ENCODE data around the gene LTBP3. TPM values are rescaled to one million over a fixed set of nuclear protein-coding genes. Genes with fewer than 3 reads are reported as not detected.

The LTBP3 gene
- total and polyA plus RNA-seq, 12 donors, result 40.2 to 362 (median 221) TPM

DNA sequence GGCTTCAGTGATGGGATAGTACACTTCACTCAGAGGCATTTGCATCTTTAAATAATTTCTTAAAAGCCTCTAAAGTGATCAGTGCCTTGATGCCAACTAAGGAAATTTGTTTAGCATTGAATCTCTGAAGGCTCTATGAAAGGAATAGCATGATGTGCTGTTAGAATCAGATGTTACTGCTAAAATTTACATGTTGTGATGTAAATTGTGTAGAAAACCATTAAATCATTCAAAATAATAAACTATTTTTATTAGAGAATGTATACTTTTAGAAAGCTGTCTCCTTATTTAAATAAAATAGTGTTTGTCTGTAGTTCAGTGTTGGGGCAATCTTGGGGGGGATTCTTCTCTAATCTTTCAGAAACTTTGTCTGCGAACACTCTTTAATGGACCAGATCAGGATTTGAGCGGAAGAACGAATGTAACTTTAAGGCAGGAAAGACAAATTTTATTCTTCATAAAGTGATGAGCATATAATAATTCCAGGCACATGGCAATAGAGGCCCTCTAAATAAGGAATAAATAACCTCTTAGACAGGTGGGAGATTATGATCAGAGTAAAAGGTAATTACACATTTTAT is 54.7 kb downstream of the LTBP3 start:
- 0 to 1% (median 0%) methylated on average over 3 of the region's 3 CpGs for WGBS, 4 donors
- TF ChIP-seq POLR2A (IDR thresholded peaks at IDR 0.05), result peak in 1 of 2 donors; percentile 90
- TF ChIP-seq, protein P1, sequence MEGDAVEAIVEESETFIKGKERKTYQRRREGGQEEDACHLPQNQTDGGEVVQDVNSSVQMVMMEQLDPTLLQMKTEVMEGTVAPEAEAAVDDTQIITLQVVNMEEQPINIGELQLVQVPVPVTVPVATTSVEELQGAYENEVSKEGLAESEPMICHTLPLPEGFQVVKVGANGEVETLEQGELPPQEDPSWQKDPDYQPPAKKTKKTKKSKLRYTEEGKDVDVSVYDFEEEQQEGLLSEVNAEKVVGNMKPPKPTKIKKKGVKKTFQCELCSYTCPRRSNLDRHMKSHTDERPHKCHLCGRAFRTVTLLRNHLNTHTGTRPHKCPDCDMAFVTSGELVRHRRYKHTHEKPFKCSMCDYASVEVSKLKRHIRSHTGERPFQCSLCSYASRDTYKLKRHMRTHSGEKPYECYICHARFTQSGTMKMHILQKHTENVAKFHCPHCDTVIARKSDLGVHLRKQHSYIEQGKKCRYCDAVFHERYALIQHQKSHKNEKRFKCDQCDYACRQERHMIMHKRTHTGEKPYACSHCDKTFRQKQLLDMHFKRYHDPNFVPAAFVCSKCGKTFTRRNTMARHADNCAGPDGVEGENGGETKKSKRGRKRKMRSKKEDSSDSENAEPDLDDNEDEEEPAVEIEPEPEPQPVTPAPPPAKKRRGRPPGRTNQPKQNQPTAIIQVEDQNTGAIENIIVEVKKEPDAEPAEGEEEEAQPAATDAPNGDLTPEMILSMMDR (IDR thresholded peaks at IDR 0.05), result no peak
- Histone ChIP-seq H3K27me3 (no peaks in the 10 kb centered on the region), H3K4me3 (peak overlapping the region in 3 of 4 donors; percentile 69 to 88 (median 78)), H3K4me1 (replicated peaks in 1 of 2) (peaks cover 12 to 20% of the 10 kb centered on the region in 2 donors), H3K27ac (peak overlapping the region; percentile 93 to 99 (median 97)), H3K36me3 (replicated peaks in 1 of 2) (peaks cover 0 to 63% of the 10 kb centered on the region in 2 donors), H3K9me3 (replicated peaks in 1 of 3) (no peaks in the 10 kb centered on the region)
- intact Hi-C loops (cut with DNase I), result no loop called here
- peak in 2 of 7 donors; percentile 5 to 9 for DNase-seq

DNA sequence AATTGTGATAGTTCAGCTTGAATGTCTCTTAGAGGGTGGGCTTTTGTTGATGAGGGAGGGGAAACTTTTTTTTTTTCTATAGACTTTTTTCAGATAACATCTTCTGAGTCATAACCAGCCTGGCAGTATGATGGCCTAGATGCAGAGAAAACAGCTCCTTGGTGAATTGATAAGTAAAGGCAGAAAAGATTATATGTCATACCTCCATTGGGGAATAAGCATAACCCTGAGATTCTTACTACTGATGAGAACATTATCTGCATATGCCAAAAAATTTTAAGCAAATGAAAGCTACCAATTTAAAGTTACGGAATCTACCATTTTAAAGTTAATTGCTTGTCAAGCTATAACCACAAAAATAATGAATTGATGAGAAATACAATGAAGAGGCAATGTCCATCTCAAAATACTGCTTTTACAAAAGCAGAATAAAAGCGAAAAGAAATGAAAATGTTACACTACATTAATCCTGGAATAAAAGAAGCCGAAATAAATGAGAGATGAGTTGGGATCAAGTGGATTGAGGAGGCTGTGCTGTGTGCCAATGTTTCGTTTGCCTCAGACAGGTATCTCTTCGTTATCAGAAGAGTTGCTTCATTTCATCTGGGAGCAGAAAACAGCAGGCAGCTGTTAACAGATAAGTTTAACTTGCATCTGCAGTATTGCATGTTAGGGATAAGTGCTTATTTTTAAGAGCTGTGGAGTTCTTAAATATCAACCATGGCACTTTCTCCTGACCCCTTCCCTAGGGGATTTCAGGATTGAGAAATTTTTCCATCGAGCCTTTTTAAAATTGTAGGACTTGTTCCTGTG is 55.4 kb downstream of the LTBP3 start:
- WGBS, 4 donors, result 0 to 1% (median 0%) methylated on average over 6 of the region's 6 CpGs
- intact Hi-C loops (cut with DNase I), result no loop called here
- Histone ChIP-seq H3K4me3 (peak overlapping the region; percentile 29 to 88 (median 62)), H3K9me3 (replicated peaks in 1 of 3) (no peaks in the 10 kb centered on the region), H3K27ac (peak overlapping the region; percentile 93 to 99 (median 97)), H3K27me3 (no peaks in the 10 kb centered on the region), H3K4me1 (replicated peaks in 1 of 2) (peaks cover 12 to 20% of the 10 kb centered on the region in 2 donors), H3K36me3 (replicated peaks in 1 of 2) (peaks cover 0 to 63% of the 10 kb centered on the region in 2 donors)
- peak in 4 of 7 donors; percentile 25 to 58 (median 53) for DNase-seq
- peak; percentile 70 to 89 for TF ChIP-seq POLR2A (IDR thresholded peaks at IDR 0.05)
- TF ChIP-seq, protein P1 (IDR thresholded peaks at IDR 0.05), result no peak

DNA sequence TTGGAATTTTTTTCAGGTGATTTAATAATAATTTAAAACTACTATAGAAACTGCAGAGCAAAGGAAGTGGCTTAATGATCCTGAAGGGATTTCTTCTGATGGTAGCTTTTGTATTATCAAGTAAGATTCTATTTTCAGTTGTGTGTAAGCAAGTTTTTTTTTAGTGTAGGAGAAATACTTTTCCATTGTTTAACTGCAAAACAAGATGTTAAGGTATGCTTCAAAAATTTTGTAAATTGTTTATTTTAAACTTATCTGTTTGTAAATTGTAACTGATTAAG is 55.9 kb downstream of the LTBP3 start:
- Histone ChIP-seq H3K4me3 (peak overlapping the region; percentile 78 to 96 (median 90)), H3K36me3 (replicated peaks in 1 of 2) (peaks cover 0 to 63% of the 10 kb centered on the region in 2 donors), H3K9me3 (replicated peaks in 1 of 3) (no peaks in the 10 kb centered on the region), H3K27me3 (no peaks in the 10 kb centered on the region), H3K4me1 (replicated peaks in 1 of 2) (peaks cover 12 to 20% of the 10 kb centered on the region in 2 donors), H3K27ac (peak overlapping the region; percentile 93 to 99 (median 97))
- intact Hi-C loops (cut with DNase I), result no loop called here
- DNase-seq, result no peak
- TF ChIP-seq POLR2A (IDR thresholded peaks at IDR 0.05), result no peak
- TF ChIP-seq, protein P1 (IDR thresholded peaks at IDR 0.05), result no peak

DNA sequence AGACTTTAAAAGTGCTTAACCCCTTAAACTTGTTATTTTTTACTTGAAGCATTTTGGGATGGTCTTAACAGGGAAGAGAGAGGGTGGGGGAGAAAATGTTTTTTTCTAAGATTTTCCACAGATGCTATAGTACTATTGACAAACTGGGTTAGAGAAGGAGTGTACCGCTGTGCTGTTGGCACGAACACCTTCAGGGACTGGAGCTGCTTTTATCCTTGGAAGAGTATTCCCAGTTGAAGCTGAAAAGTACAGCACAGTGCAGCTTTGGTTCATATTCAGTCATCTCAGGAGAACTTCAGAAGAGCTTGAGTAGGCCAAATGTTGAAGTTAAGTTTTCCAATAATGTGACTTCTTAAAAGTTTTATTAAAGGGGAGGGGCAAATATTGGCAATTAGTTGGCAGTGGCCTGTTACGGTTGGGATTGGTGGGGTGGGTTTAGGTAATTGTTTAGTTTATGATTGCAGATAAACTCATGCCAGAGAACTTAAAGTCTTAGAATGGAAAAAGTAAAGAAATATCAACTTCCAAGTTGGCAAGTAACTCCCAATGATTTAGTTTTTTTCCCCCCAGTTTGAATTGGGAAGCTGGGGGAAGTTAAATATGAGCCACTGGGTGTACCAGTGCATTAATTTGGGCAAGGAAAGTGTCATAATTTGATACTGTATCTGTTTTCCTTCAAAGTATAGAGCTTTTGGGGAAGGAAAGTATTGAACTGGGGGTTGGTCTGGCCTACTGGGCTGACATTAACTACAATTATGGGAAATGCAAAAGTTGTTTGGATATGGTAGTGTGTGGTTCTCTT is 56.5 kb downstream of the LTBP3 start:
- Histone ChIP-seq H3K36me3 (replicated peaks in 1 of 2) (peaks cover 0 to 63% of the 10 kb centered on the region in 2 donors), H3K27ac (peak overlapping the region; percentile 93 to 99 (median 97)), H3K9me3 (replicated peaks in 1 of 3) (no peaks in the 10 kb centered on the region), H3K27me3 (no peaks in the 10 kb centered on the region), H3K4me1 (replicated peaks in 1 of 2) (peaks cover 16 to 25% of the 10 kb centered on the region in 2 donors), H3K4me3 (peak overlapping the region; percentile 78 to 96 (median 90))
- WGBS, 4 donors, result 0 to 1% (median 0%) methylated on average over 3 of the region's 3 CpGs
- DNase-seq, result peak in 2 of 7 donors; percentile 16 to 37
- intact Hi-C loops (cut with DNase I), result no loop called here
- TF ChIP-seq, protein P1 (IDR thresholded peaks at IDR 0.05), result no peak
- TF ChIP-seq POLR2A (IDR thresholded peaks at IDR 0.05), result peak; percentile 48 to 77

All from adrenal gland (tissue), 12 donors.